ENCODE measurements around the gene KLHL40. TPM values are rescaled to one million over a fixed set of nuclear protein-coding genes. Genes with fewer than 3 reads are reported as not detected.

Gene KLHL40
- polyA plus RNA-seq, 1 donor (not counting 4 experiments of a cell fraction or from before 2014, with no cell fraction given), result not detected

DNA sequence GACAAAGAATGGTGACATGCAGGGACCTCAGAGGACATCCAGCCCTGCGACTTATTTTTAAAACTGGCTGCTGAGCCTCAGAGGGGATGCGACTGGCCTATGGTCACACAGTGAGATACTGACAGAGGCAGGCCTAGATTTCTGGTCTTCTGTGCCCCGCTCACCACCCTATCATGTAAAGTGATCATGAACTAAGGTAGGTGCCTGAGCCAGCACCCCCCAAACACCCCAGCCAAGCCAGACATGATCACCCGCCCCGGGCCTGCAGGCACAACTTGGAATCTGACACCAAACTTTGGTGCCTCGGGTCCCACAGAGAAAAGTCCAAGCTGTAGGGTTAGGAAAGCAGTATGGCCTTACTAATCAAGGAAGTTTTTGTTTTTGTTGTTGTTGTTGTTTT, 51.2 kb downstream of the KLHL40 start:
- no peaks in the 10 kb centered on the region for H3K36me3 ChIP-seq (ENCODE audit: control insufficient read depth in 2 of 2, extremely low read depth in 1 of 2, insufficient read depth in 2 of 2, low read length in 2 of 2)
- H3K9me3 ChIP-seq (ENCODE audit: control insufficient read depth, low read depth, low read length), result no peaks in the 10 kb centered on the region
- TF ChIP-seq EZH2 (IDR thresholded peaks at IDR 0.05; ENCODE audit: low read length), result no peak
- no peak overlapping the region for H3K27ac ChIP-seq (ENCODE audit: control insufficient read depth, insufficient read depth, low read length)
- peaks cover 4% of the 10 kb centered on the region for H3K27me3 ChIP-seq (ENCODE audit: control insufficient read depth, extremely low read depth, insufficient read depth, low read length)
- DNase-seq (ENCODE audit: low read depth, low spot score), result no peak
- H3K4me2 ChIP-seq (ENCODE audit: control insufficient read depth, extremely low read depth, insufficient read depth, low read depth, low read length), result no peak overlapping the region
- H4K20me1 ChIP-seq (ENCODE audit: control insufficient read depth, extremely low read depth, insufficient read depth, low read length), result peaks cover 2% of the 10 kb centered on the region
- H3K9me1 ChIP-seq (ENCODE audit: control insufficient read depth, extremely low read depth, insufficient read depth, low read length), result no peaks in the 10 kb centered on the region
- H3K9ac ChIP-seq (ENCODE audit: control insufficient read depth, extremely low read depth, insufficient read depth, low read length), result no peak overlapping the region
- H2AFZ ChIP-seq (ENCODE audit: control insufficient read depth, low read length), result no peak overlapping the region
- H3K79me2 ChIP-seq (ENCODE audit: control insufficient read depth, insufficient read depth, low read length), result no peaks in the 10 kb centered on the region
- dilution Hi-C loops (cut with MboI; ENCODE audit: extremely low pct_ligation_motif_present, low sequenced_read_pairs), result no loop called here
- no peak for FAIRE-seq
- H3K4me1 ChIP-seq (ENCODE audit: control insufficient read depth, extremely low read depth, insufficient read depth, low read length), result no peaks in the 10 kb centered on the region
- H3K4me3 ChIP-seq (ENCODE audit: control insufficient read depth in 2 of 3, extremely low read depth in 1 of 3, insufficient read depth in 2 of 3, low read depth in 1 of 3, low read length in 3 of 3), result no peak overlapping the region

DNA sequence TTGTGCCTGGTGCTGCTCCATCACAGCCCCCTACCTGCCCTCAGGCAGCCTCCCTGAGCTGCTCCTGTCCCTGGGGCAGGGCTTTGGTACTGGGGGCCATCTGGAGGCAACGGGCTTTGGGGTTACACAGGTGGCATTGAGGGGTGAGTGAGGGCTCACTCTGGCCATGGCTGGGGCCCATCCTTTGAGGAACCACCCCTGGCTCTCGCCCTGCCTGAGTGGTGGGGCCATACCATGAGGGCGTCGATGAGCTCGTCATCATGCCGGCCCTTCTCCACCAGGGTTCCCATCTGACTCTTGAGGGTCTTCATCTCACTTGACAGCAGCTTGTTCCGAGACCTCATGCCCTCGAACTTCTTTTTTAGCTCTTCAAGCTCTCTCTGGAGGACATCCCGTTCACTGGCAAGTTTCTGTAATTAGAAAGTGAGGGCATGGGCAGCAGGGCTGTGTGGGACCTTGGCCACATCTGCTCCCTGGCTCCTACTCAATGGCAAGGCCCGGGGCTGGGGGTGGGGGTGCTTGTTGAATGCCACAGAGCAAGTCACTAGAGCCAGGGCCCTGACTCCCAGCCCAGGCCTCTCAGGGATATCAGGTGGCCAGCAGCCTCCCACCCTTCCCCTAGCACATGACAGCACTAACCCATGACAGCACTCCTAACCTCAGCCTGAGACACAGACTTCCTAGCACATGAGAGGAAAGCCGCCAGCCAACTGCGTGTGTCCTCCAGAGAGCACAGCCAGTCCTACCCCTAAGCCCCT, 54.2 kb downstream of the KLHL40 start:
- H3K9me1 ChIP-seq (ENCODE audit: control insufficient read depth, extremely low read depth, insufficient read depth, low read length), result no peaks in the 10 kb centered on the region
- no peaks in the 10 kb centered on the region for H3K79me2 ChIP-seq (ENCODE audit: control insufficient read depth, insufficient read depth, low read length)
- TF ChIP-seq, protein P1, sequence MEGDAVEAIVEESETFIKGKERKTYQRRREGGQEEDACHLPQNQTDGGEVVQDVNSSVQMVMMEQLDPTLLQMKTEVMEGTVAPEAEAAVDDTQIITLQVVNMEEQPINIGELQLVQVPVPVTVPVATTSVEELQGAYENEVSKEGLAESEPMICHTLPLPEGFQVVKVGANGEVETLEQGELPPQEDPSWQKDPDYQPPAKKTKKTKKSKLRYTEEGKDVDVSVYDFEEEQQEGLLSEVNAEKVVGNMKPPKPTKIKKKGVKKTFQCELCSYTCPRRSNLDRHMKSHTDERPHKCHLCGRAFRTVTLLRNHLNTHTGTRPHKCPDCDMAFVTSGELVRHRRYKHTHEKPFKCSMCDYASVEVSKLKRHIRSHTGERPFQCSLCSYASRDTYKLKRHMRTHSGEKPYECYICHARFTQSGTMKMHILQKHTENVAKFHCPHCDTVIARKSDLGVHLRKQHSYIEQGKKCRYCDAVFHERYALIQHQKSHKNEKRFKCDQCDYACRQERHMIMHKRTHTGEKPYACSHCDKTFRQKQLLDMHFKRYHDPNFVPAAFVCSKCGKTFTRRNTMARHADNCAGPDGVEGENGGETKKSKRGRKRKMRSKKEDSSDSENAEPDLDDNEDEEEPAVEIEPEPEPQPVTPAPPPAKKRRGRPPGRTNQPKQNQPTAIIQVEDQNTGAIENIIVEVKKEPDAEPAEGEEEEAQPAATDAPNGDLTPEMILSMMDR (optimal IDR thresholded peaks at IDR 0.05 in 1 of 3, IDR thresholded peaks at IDR 0.05 in 1 of 3, conservative IDR thresholded peaks at IDR 0.05 in 1 of 3; ENCODE audit: extremely low read depth in 1 of 3, insufficient read depth in 2 of 3, low read length in 3 of 3), result no peak
- TF ChIP-seq EZH2 (IDR thresholded peaks at IDR 0.05; ENCODE audit: low read length), result no peak
- FAIRE-seq (no peak), DNase-seq (ENCODE audit: low read depth, low spot score) (no peak)
- H3K36me3 ChIP-seq (ENCODE audit: control insufficient read depth in 2 of 2, extremely low read depth in 1 of 2, insufficient read depth in 2 of 2, low read length in 2 of 2), result no peaks in the 10 kb centered on the region
- H2AFZ ChIP-seq (ENCODE audit: control insufficient read depth, low read length), result no peak overlapping the region
- no peaks in the 10 kb centered on the region for H3K4me1 ChIP-seq (ENCODE audit: control insufficient read depth, extremely low read depth, insufficient read depth, low read length)
- no peaks in the 10 kb centered on the region for H3K9me3 ChIP-seq (ENCODE audit: control insufficient read depth, low read depth, low read length)
- no peaks in the 10 kb centered on the region for H3K27me3 ChIP-seq (ENCODE audit: control insufficient read depth, extremely low read depth, insufficient read depth, low read length)
- dilution Hi-C loops (cut with MboI; ENCODE audit: extremely low pct_ligation_motif_present, low sequenced_read_pairs), result no loop called here
- H3K27ac ChIP-seq (ENCODE audit: control insufficient read depth, insufficient read depth, low read length), result no peak overlapping the region
- no peak overlapping the region for H3K9ac ChIP-seq (ENCODE audit: control insufficient read depth, extremely low read depth, insufficient read depth, low read length)
- H3K4me2 ChIP-seq (ENCODE audit: control insufficient read depth, extremely low read depth, insufficient read depth, low read depth, low read length), result no peak overlapping the region
- H3K4me3 ChIP-seq (ENCODE audit: control insufficient read depth in 2 of 3, extremely low read depth in 1 of 3, insufficient read depth in 2 of 3, low read depth in 1 of 3, low read length in 3 of 3), result no peak overlapping the region
- peaks cover 2% of the 10 kb centered on the region for H4K20me1 ChIP-seq (ENCODE audit: control insufficient read depth, extremely low read depth, insufficient read depth, low read length)
